Measurements from ENCODE around the gene ZSCAN18. TPM values are rescaled to one million over a fixed set of nuclear protein-coding genes. Genes with fewer than 3 reads are reported as not detected.

Gene ZSCAN18
- total and polyA plus RNA-seq, 9 of the 15 experiments (the other 6 are each of a cell fraction or from before 2014, with no cell fraction given) = 0.07 to 1.9 (median 0.31) TPM; not detected in 1

- no peak for FAIRE-seq
- DNase-seq (ENCODE audit: extremely low read depth in 1 of 4, low spot score in 3 of 4) = no peak
- BruUV-seq (replicated peaks) = no TSS peak
- H4K20me1 ChIP-seq (replicated peaks; ENCODE audit: control insufficient read depth, insufficient read depth, low read length) = no peaks in the 10 kb centered on the region
- H3K4me1 ChIP-seq (replicated peaks in 1 of 2; ENCODE audit: control insufficient read depth in 2 of 2, insufficient read depth in 2 of 2, low read length in 2 of 2) = peaks cover 0 to 16% of the 10 kb centered on the region in 2 experiments; a peak in 2 of 5 replicates
- no peak overlapping the region for H3K4me3 ChIP-seq
- intact Hi-C loops (cut with micrococcal nuclease) = no loop called here
- no peaks in the 10 kb centered on the region for H3K9me1 ChIP-seq (ENCODE audit: control insufficient read depth, insufficient read depth, low read length)
- H3K9me3 ChIP-seq (replicated peaks; ENCODE audit: control insufficient read depth, insufficient read depth, low read depth, low read length) = no peaks in the 10 kb centered on the region
- no peak overlapping the region for H3K27ac ChIP-seq (ENCODE audit: extremely low read depth, low read depth, low read length)
- in situ Hi-C loops (cut with MboI) = no loop called here
- H3K79me2 ChIP-seq (ENCODE audit: control insufficient read depth, insufficient read depth, low read length) = no peaks in the 10 kb centered on the region
- no peak overlapping the region for H3K4me2 ChIP-seq (ENCODE audit: insufficient read depth, low read length)
- no peak overlapping the region for H3K9ac ChIP-seq (ENCODE audit: insufficient read depth in 1 of 2, low read depth in 2 of 2, low read length in 2 of 2)
- no peak for ATAC-seq
- peaks cover 0 to 10% of the 10 kb centered on the region in 2 experiments; a peak in 2 of 5 replicates for H3K27me3 ChIP-seq (ENCODE audit: control insufficient read depth in 2 of 2, insufficient read depth in 2 of 2, low read length in 2 of 2)
- H2AFZ ChIP-seq (ENCODE audit: low read depth, low read length) = no peak overlapping the region
- WGBS (ENCODE audit: insufficient coverage, low coverage, missing lambda C conversion rate) = 0% methylated on average over 19 of the region's 21 CpGs
- CTCF ChIA-PET (ENCODE audit: low intra/inter-chr PET ratio) = no interaction called here
- POLR2A ChIA-PET = interaction anchor here (0.7 kb wide), 1 partner anchor 18 kb away, joined by 4 read pairs; the partner anchor contains the start of gene ZNF135
- H3K36me3 ChIP-seq (ENCODE audit: control insufficient read depth, insufficient read depth, low read length) = no peaks in the 10 kb centered on the region
- TF ChIP-seq U2AF2 (optimal IDR thresholded peaks at IDR 0.05; ENCODE audit: low read depth, low read length) = no peak
- TF ChIP-seq ZNF318 (IDR thresholded peaks at IDR 0.05; ENCODE audit: borderline replicate concordance in 1 of 2, low read depth in 1 of 2) = no peak
- no peak for TF ChIP-seq GTF3C2 (IDR thresholded peaks at IDR 0.05; ENCODE audit: borderline replicate concordance, extremely low read depth, insufficient read length)
- TF ChIP-seq SLC30A9 (CRISPR knock-in tag; IDR thresholded peaks at IDR 0.05) = no peak
- no peak for TF ChIP-seq NR4A1 (CRISPR knock-in tag; IDR thresholded peaks at IDR 0.05)
- no peak for TF ChIP-seq NR4A1 (tag; IDR thresholded peaks at IDR 0.05)
- no peak for TF ChIP-seq HNRNPUL1 (IDR thresholded peaks at IDR 0.05; ENCODE audit: low read length)
- TF ChIP-seq SIRT6 (IDR thresholded peaks at IDR 0.05; ENCODE audit: low read depth, low read length) = no peak
- TF ChIP-seq PYGO2 (tag; IDR thresholded peaks at IDR 0.05) = no peak
- TF ChIP-seq XRCC5 (IDR thresholded peaks at IDR 0.05; ENCODE audit: low read depth, low read length) = no peak
Observed at GRCh38 chr19:58040751-58041525, 57.1 kb downstream of the ZSCAN18 start.
